ENCODE results near the gene NAALADL1.
"Not testable (repeated sequence)": the region's sequence is repeated elsewhere in the genome, so short reads cannot be mapped to it uniquely, and the experiment has no call there.

NAALADL1 gene

GRCh38 chr11:65047581-65048422 is 10.6 kb downstream of the NAALADL1 start:
- DNase-seq, result peak; percentile 54

- DNase-seq, result no peak
Measured at GRCh38 chr11:65045728-65046127, 12.6 kb downstream of the NAALADL1 start.

GRCh38 chr11:65045061-65045460 is 13.3 kb downstream of the NAALADL1 start:
- DNase-seq, result no peak

GRCh38 chr11:65043881-65044501 is 14.4 kb downstream of the NAALADL1 start:
- DNase-seq, result no peak

GRCh38 chr11:65042891-65043290 is 15.5 kb downstream of the NAALADL1 start:
- no peak for DNase-seq

- peak; percentile 90 for DNase-seq
Measured at GRCh38 chr11:65040847-65041622, 17.3 kb downstream of the NAALADL1 start, which contains the start of gene SAC3D1. SAC3D1 (plus strand) TSS chr11:65041210; CDS start chr11:65041293, 83 bp downstream.

GRCh38 chr11:65040520-65040846 is 17.9 kb downstream of the NAALADL1 start:
- DNase-seq, result no peak

GRCh38 chr11:65036931-65037330 is 21.4 kb downstream of the NAALADL1 start:
- DNase-seq, result no peak

- DNase-seq, result no peak
Measured at GRCh38 chr11:65035579-65035978, 22.8 kb downstream of the NAALADL1 start.

GRCh38 chr11:65034423-65034822 is 23.9 kb downstream of the NAALADL1 start:
- DNase-seq, result no peak

GRCh38 chr11:65032216-65032615 is 26.1 kb downstream of the NAALADL1 start:
- no peak for DNase-seq

- peak; percentile 91 for DNase-seq
Measured at GRCh38 chr11:65027213-65028067, 30.9 kb downstream of the NAALADL1 start, which contains the start of gene SNX15. SNX15 (plus strand) TSS chr11:65027439; CDS start chr11:65027538, 99 bp downstream.

- no peak for DNase-seq
Measured at GRCh38 chr11:65026810-65027209, 31.5 kb downstream of the NAALADL1 start.

GRCh38 chr11:65023502-65023901 is 34.9 kb downstream of the NAALADL1 start:
- DNase-seq, result not testable (repeated sequence)

- no peak for DNase-seq
Measured at GRCh38 chr11:65021509-65021908, 36.8 kb downstream of the NAALADL1 start.

GRCh38 chr11:65021003-65021402 is 37.4 kb downstream of the NAALADL1 start:
- no peak for DNase-seq

- DNase-seq, result no peak
Measured at GRCh38 chr11:65019824-65020223, 38.5 kb downstream of the NAALADL1 start.

GRCh38 chr11:65017937-65018336 is 40.4 kb downstream of the NAALADL1 start:
- DNase-seq, result no peak

- no peak for DNase-seq
Measured at GRCh38 chr11:65016705-65017104, 41.6 kb downstream of the NAALADL1 start.

GRCh38 chr11:65014726-65015227 is 43.6 kb downstream of the NAALADL1 start:
- no peak for DNase-seq

- peak; percentile 90 for DNase-seq
Measured at GRCh38 chr11:65013888-65014725, 44.2 kb downstream of the NAALADL1 start, which contains the start of gene ARL2. ARL2 (plus strand) TSS chr11:65014160; CDS start chr11:65014208, 48 bp downstream.
